HepG2 (cell line): ENCODE measurements around the gene CDK12. TPM values are rescaled to one million over a fixed set of nuclear protein-coding genes. Genes with fewer than 3 reads are reported as not detected.

Experiments used
- ATAC-seq: fragments of 200-7000 bp; cut with Tn5 transposase; 3 replicates; pipeline ENCODE4 v1.9.1; 2020; ENCODE audit warnings: mild to moderate bottlenecking, moderate library complexity
- BruUV-seq: library from RNA; stranded (reverse); fragments of 400-500 nt; replicated peaks from 2 replicates; lab custom pipeline; 2021; lab: Mats Ljungman, UMichigan
- CTCF ChIA-PET: fragments of 300-600 bp; formaldehyde crosslinking; extraction: SDS; loops from one replicate; lab custom pipeline; 2021; ENCODE audit warnings: low total read pairs, inconsistent platforms, low intra/inter-chr PET ratio; lab: Yijun Ruan, JAX
- POLR2A ChIA-PET: fragments of 350-600 bp; sonication (Branson Sonifier 250); formaldehyde crosslinking; loops from one replicate; lab custom pipeline; 2020; ENCODE audit warnings: antibody characterized with exemption, inconsistent platforms; lab: Yijun Ruan, JAX
- DNase-seq: peaks from one replicate; pipeline ENCODE4 v3.0.0-alpha.2; 2015; ENCODE audit warnings: low spot score
- FAIRE-seq: peaks from 3 replicates; lab custom pipeline; 2011; peaks lifted over from hg19 to GRCh38; lab: Jason Lieb, UNC
- H2AFZ ChIP-seq: one replicate; pipeline ENCODE4 v1.6.1; 2011; ENCODE audit warnings: low read length, inconsistent platforms
- H3K27ac ChIP-seq: fragments of 300-600 bp; 3 replicates; pipeline ENCODE4 v1.8.0; 2011; ENCODE audit warnings: mixed run types, mild to moderate bottlenecking, mixed read lengths, low read length, inconsistent platforms; ENCODE audit not compliant: insufficient read depth; ENCODE audit errors: extremely low read length
- H3K27me3 ChIP-seq, 2 experiments: fragments of 200-600 bp in 1 of 2; 2 replicates in 1 of 2; 3 replicates in 1 of 2; pipeline versions ENCODE4 v1.6.0 to v1.8.0; 2011; ENCODE audit warnings: low read length in 2 of 2, mild to moderate bottlenecking in 2 of 2, moderate library complexity in 2 of 2, inconsistent platforms in 1 of 2; ENCODE audit not compliant: insufficient read depth in 2 of 2, control insufficient read depth in 1 of 2
- H3K36me3 ChIP-seq, 2 experiments: fragments of 200-600 bp in 1 of 2; replicated peaks in 1 of 2; 2 replicates in 1 of 2; 3 replicates in 1 of 2; pipeline versions ENCODE4 v1.5.1 to v1.8.0; 2011; ENCODE audit warnings: low read length in 2 of 2, inconsistent platforms in 1 of 2; ENCODE audit not compliant: insufficient read depth in 2 of 2, control insufficient read depth in 1 of 2
- H3K4me1 ChIP-seq: 2 replicates; pipeline ENCODE4 v1.5.1; 2012; ENCODE audit warnings: low read length, inconsistent platforms; ENCODE audit not compliant: insufficient read depth
- H3K4me2 ChIP-seq: 2 replicates; pipeline ENCODE4 v1.6.0; 2011; ENCODE audit warnings: low read depth, low read length, inconsistent platforms
- H3K4me3 ChIP-seq, 3 experiments: fragments of 200-600 bp in 1 of 3; sonication (generic), shearing (Covaris generic) in 1 of 3; replicated peaks in 1 of 3; 2 replicates each; pipeline ENCODE4 v1.5.1; 2011 to 2016; ENCODE audit warnings: low read length in 3 of 3, inconsistent platforms in 2 of 3, low read depth in 2 of 3, mild to moderate bottlenecking in 2 of 3, control low read depth in 1 of 3, mixed read lengths in 1 of 3; ENCODE audit not compliant: insufficient read depth in 1 of 3
- H3K79me2 ChIP-seq: one replicate; pipeline ENCODE4 v1.6.1; 2011; ENCODE audit warnings: low read length, inconsistent platforms; ENCODE audit not compliant: insufficient read depth
- H3K9ac ChIP-seq: 2 replicates; pipeline ENCODE4 v1.6.0; 2011; ENCODE audit warnings: mild to moderate bottlenecking, low read depth, low read length, inconsistent platforms; ENCODE audit not compliant: insufficient read depth
- H3K9me3 ChIP-seq: 2 replicates; pipeline ENCODE4 v1.5.1; 2012; ENCODE audit warnings: mild to moderate bottlenecking, low read length
- H4K20me1 ChIP-seq: 2 replicates; pipeline ENCODE4 v1.6.0; 2011; ENCODE audit warnings: inconsistent platforms, mild to moderate bottlenecking, low read length, moderate library complexity; ENCODE audit not compliant: insufficient read depth
- CBX2 ChIP-seq, 2 experiments: fragments of 200-600 bp in 1 of 2; sonication (generic); formaldehyde crosslinking in 1 of 2; IDR thresholded peaks; 2 replicates each; pipeline versions ENCODE4 v1.7.0 to v1.8.1; 2018 to 2022; ENCODE audit warnings: low read depth in 2 of 2, low read length in 1 of 2, mild to moderate bottlenecking in 1 of 2, missing genetic modification reagents in 1 of 2
- FOXK1 ChIP-seq: sonication (generic); formaldehyde crosslinking; IDR thresholded peaks from 2 replicates; pipeline ENCODE4 v1.4.0; 2020; ENCODE audit warnings: low read depth, missing genetic modification reagents, borderline replicate concordance
- HDAC1 ChIP-seq: sonication (generic); formaldehyde crosslinking; IDR thresholded peaks from 2 replicates; pipeline ENCODE4 v1.5.1; 2020; ENCODE audit warnings: mild to moderate bottlenecking, missing genetic modification reagents
- KLF13 ChIP-seq: sonication (generic); formaldehyde crosslinking; IDR thresholded peaks from 2 replicates; pipeline ENCODE4 v1.4.0; 2020; ENCODE audit warnings: mild to moderate bottlenecking, missing genetic modification reagents
- RXRB ChIP-seq: IDR thresholded peaks from 2 replicates; pipeline ENCODE4 v1.6.1; 2016; ENCODE audit warnings: borderline replicate concordance, missing genetic modification reagents, missing compliant biosample characterization
- SMAD1 ChIP-seq: sonication (generic); formaldehyde crosslinking; IDR thresholded peaks from 2 replicates; pipeline ENCODE4 v1.4.0; 2020; ENCODE audit warnings: missing genetic modification reagents, low read depth, mild to moderate bottlenecking, borderline replicate concordance
- U2AF2 ChIP-seq: fragments of 200-400 bp; formaldehyde crosslinking; IDR thresholded peaks from 2 replicates; pipeline ENCODE4 v1.6.1; 2017; ENCODE audit warnings: low read depth, mild to moderate bottlenecking, low read length
- ZNF496 ChIP-seq: sonication (generic); formaldehyde crosslinking; IDR thresholded peaks from 2 replicates; pipeline ENCODE4 v1.8.1; 2023; ENCODE audit warnings: mild to moderate bottlenecking, moderate library complexity, missing genetic modification reagents; ENCODE audit not compliant: insufficient replicate concordance
- ZNF83 ChIP-seq: sonication (generic); formaldehyde crosslinking; IDR thresholded peaks from 2 replicates; pipeline ENCODE4 v1.4.0; 2020; ENCODE audit warnings: missing genetic modification reagents, mild to moderate bottlenecking, borderline replicate concordance
- WGBS: methylation state at CpG from one replicate; pipeline ENCODE4 v1.1.6; 2017; ENCODE audit warnings: low lambda C conversion rate; 5-methylcytosine and 5-hydroxymethylcytosine counted together
- in situ Hi-C: cut with HindIII; loops from 2 replicates; pipeline ENCODE4 v1.10.0; 2017; ENCODE audit warnings: low pct_unique_long_range_greater_than_20kb; ENCODE audit not compliant: extremely low pct_ligation_motif_present
- intact Hi-C: fragments of 100-400 bp; cut with micrococcal nuclease; formaldehyde crosslinking; loops from one replicate; pipeline ENCODE4 v1.10.0; 2022; ENCODE audit not compliant: unreplicated experiment
- polyA plus RNA-seq, 8 experiments: library from polyadenylated mRNA; depleted of rRNA in 3 of 8; stranded (reverse) in 7 of 8; unstranded in 1 of 8; fragments of >200 nt; fragmentation: Illumina TruSeq in 4 of 8; extraction: Trizol in 4 of 8; gene quantifications; 2 replicates each; pipeline versions ENCODE4 v1.2.1 to v1.2.3, GENCODE V29; 2011 to 2016; ENCODE audit warnings: low read depth in 4 of 8, missing spikeins in 1 of 8, mixed read lengths in 1 of 8; ENCODE audit not compliant: insufficient read depth in 1 of 8
- total RNA-seq, 5 experiments: library from RNA; depleted of rRNA; stranded (reverse); fragments of >200 nt; fragmentation: Illumina TruSeq; extraction: Trizol; gene quantifications; 2 replicates each; pipeline ENCODE4 v1.2.3, GENCODE V29; 2016; ENCODE audit warnings: low read depth in 1 of 5

CDK12 gene
- total and polyA plus RNA-seq, 2 of the 13 experiments (the other 11 are each of a cell fraction or from before 2014, with no cell fraction given), result 24.0 to 88.6 TPM

DNA sequence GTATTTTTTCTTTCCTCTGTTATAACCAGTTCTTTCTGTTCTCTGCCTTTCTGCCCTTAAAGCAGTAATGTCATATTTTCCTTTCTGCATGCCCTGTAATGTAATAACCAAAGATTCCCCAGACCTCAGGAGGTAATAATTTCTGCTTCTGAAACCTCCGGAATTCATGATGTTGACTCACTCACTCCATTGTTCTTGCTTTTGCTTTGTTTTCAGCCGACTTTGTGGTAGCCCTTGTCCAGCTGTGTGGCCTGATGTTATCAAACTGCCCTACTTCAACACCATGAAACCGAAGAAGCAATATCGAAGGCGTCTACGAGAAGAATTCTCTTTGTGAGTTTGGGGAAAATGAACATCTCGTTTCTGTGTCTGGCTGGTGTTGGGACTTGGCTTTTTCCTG lies 55.9 kb downstream of the CDK12 start (continued):
- TF ChIP-seq U2AF2, result no peak
- no peak for TF ChIP-seq SMAD1 (CRISPR knock-in tag)
- TF ChIP-seq CBX2 (IDR thresholded peaks at IDR 0.05; ENCODE audit: low read depth, low read length), result no peak
- TF ChIP-seq CBX2 (CRISPR knock-in tag; IDR thresholded peaks at IDR 0.05; ENCODE audit: low read depth), result no peak
- no peak for TF ChIP-seq FOXK1 (CRISPR knock-in tag)
- TF ChIP-seq HDAC1 (CRISPR knock-in tag), result no peak
- no peak for TF ChIP-seq ZNF496 (CRISPR knock-in tag)
- no peak for TF ChIP-seq KLF13
- no peak for TF ChIP-seq ZNF83

DNA sequence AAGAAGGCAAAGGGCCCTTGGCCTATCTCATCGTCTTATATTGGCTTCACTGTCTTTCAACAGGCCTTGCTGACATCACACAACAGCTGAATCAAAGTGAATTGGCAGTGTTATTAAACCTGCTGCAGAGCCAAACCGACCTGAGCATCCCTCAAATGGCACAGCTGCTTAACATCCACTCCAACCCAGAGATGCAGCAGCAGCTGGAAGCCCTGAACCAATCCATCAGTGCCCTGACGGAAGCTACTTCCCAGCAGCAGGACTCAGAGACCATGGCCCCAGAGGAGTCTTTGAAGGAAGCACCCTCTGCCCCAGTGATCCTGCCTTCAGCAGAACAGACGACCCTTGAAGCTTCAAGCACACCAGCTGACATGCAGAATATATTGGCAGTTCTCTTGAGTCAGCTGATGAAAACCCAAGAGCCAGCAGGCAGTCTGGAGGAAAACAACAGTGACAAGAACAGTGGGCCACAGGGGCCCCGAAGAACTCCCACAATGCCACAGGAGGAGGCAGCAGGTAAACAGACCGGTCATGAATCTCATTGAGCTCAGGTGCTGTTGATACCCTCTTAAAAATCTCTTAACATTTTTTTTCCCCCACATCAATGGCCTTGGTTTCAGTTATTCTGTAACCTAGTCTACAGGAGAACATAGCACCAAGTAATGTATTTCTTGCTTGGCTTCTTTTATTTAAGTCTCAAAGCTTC lies 64.7 kb downstream of the CDK12 start:
- ATAC-seq (no peak), FAIRE-seq (no peak), DNase-seq (no peak)
- H3K36me3 ChIP-seq, result peaks cover 29 to 87% of the 10 kb centered on the region in 2 experiments
- no peaks in the 10 kb centered on the region for H3K79me2 ChIP-seq
- no peaks in the 10 kb centered on the region for H3K4me1 ChIP-seq
- in situ Hi-C loops, result no loop called here
- no peak overlapping the region for H3K27ac ChIP-seq
- BruUV-seq, result no TSS peak
- H2AFZ ChIP-seq, result no peak overlapping the region
- H4K20me1 ChIP-seq, result no peaks in the 10 kb centered on the region; the same call in 1 of the 2 replicates
- H3K4me3 ChIP-seq, result no peak overlapping the region
- TF ChIP-seq RXRB, result no peak
- intact Hi-C loops, result no loop called here
- no peak overlapping the region for H3K4me2 ChIP-seq
- ChIA-PET CTCF (interaction anchor here (1.1 kb wide), 1 partner anchor 97 kb away, joined by 4 read pairs; no protein-coding TSS in a partner anchor), POLR2A (no interaction called here)
- no peaks in the 10 kb centered on the region for H3K9me3 ChIP-seq
- no peaks in the 10 kb centered on the region for H3K27me3 ChIP-seq
- H3K9ac ChIP-seq, result no peak overlapping the region
- 98% methylated on average over 6 of the region's 6 CpGs for WGBS
